NK-92 (cell line): ENCODE data around the gene MKKS.

ENCODE experiments used
- DNase-seq: peaks from one replicate; lab custom pipeline; 2025; ENCODE audit not compliant: unreplicated experiment; lab: John Stamatoyannopoulos, UW

MKKS gene

DNA sequence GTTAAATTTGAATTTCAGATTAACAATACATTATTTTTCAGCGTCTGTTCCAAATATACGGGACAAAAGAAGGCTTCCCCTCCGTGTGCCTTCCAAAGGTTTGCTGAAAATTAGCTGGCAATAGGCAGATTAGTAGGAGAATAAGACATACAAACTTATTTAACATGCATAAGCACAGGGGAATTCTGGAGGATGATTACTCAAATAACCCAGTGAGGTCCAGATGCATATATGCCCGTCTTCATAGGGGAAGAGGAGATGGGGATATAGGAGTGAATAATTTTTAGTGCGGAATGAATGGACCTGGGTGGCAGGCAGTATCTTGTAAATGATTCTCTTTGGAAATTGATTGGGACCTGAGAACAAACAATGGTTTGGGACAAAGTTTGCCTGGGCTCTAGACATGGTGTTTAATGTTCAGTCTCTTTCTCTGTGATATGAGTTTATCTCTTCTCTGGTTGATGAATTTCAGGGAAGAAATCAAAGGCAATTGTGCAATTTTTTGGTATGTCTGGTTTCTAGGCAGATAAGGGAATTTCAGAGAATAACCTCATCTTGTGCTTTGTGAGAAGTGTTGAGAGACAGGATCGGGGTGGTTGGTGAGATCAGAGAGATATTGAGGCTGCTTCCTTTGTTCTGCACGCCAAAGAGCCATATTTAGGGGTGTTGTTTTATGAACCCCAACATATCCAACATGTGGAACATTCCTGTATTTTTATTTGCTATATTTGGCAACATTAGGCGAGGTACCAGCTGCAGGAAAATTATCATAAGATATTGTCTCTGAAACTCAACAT is 63.7 kb downstream of the MKKS start:
- no peak for DNase-seq

DNA sequence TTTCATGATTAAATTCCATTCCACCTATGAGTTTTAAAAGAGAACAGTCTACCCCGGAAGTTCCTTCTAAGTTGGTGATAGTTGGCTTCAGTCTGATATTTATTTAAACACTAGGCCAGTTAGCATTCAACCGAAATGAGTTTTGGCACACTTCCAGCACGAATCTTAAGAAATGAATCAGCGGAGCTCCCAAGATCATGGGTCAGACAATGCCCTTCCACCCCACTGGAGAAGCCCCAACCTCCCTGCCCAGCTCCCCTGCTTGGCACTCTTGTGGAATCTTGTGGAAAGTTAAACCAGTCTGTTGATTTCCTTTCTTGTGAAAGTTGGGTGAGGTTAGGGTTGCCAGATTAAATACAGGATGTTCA is 64.3 kb downstream of the MKKS start:
- DNase-seq = no peak

DNA sequence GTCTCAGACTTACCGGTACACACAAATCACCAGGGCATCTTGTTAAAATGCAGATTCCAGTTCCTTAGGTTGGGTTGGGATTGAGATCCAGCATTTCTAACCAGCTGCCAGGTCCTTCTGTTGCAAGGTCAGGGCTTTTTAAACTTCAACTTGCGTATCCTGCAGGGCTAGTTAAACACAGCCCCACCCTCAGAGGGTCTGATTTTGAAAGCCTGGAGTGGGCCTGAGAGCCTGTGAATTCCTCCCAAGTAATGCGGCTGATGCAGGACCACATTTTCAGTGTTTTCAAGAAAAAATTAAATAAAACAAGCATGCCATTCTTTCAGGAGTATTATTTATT is 65.3 kb downstream of the MKKS start:
- DNase-seq = no peak

DNA sequence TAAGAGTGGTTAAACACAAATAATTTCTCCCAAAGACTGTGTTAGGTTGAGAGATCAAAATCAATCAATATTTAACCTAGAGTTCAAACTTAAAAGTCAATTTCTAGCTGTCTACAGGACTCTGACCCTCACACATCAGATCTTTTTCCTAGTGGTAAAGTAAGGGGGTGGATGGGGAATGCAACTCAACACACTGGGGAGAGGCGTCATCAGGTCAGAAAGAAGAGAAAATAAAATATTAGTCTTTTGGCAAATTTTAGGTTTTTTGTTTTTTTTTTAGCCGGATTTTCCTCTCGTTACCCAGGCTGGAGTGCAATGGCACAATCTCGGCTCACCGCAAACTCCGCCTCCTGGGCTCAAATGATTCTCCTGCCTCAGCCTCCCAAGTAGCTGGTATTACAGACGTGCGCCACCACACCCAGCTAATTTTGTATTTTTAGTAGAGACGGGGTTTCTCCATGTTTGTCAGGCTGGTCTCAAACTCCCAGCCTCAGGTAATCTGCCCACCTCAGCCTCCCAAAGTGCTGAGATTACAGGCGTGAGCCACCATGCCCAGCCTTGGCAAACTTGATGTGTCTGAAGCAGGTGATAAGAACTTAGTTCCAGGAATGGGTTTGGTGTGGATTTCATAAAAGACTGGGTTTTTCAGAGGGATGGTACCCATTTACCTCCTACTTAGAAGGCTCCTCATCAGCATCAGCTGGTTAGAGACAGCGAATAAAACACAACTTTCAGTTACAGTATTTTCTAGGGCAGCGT is 65.9 kb downstream of the MKKS start:
- DNase-seq = no peak

- DNase-seq = no peak
These were observed 66.4 kb downstream of the MKKS start for GRCh38 chr20:10367693-10367942.

- DNase-seq = no peak
These were observed 66.9 kb downstream of the MKKS start for GRCh38 chr20:10366898-10367692.

DNA sequence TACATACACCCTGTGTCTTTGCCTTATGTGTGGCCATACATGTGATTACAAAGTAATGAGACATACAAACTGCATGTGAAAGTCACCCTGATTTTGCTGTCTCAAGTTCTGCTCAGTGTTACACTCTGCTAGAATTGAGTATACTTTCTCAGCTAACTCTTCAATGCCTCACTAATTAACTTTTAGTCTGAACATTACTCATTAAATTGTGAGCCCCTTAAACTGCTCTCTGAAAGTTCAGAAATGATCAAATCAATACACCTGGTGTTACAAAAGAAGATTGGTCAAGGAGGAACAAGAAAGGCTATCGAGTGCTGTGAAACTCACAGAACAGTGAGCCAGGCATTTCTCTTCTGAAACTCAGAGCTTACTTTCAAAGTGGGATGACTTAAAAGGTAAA is 71.3 kb downstream of the MKKS start:
- DNase-seq = no peak

DNA sequence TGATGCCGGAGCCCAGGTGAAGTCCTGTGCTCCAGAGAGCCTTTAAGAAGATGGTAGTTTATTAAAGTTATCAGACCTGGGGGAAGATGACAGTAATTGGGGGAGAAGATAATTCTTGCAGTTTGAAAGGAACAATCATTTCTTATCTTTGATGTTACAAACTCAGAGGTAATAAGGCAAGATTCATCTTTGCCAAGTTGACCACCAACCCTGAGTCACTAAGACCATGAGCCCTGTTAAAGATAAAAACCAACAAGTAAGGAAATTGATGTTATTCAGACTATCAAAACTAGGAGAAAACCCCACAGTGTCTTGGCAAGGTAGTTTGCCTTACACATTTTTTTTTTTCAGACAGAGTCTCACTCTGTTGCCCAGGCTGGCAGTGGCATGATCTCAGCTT is 73.1 kb downstream of the MKKS start:
- no peak for DNase-seq

- no peak for DNase-seq
These were observed 74.4 kb downstream of the MKKS start for GRCh38 chr20:10359621-10360040.

GRCh38 chr20:10357974-10358373 is 76.0 kb downstream of the MKKS start:
- no peak for DNase-seq

DNA sequence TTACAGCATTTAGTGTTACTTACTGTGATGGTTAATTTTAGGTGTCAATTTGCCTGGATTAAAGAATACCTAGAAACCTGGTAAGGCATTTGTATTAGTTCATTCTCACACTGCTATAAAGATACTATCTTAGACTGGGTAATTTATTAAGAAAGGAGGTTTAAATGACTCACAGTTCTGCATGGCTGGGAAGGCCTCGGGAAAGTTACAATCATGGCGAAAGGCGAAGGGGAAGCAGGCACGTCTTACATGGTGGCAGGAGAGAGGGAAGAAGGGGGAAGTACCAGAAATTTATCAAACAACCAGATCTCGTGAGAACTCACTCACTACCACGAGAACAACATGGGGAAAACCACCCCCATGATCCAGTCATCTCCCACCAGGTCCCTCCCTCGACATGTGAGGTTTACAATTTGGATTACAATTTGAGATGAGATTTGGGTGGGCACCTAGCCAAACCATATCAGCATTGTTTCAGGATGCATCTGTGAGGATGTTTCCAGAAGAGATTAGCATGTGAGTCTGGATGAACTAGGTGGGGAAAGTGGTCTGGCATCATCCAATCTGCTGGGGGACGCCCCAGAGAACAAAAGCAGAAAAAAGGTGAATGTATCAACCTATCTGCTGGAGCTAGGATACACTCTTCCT is 76.8 kb downstream of the MKKS start:
- no peak for DNase-seq

DNA sequence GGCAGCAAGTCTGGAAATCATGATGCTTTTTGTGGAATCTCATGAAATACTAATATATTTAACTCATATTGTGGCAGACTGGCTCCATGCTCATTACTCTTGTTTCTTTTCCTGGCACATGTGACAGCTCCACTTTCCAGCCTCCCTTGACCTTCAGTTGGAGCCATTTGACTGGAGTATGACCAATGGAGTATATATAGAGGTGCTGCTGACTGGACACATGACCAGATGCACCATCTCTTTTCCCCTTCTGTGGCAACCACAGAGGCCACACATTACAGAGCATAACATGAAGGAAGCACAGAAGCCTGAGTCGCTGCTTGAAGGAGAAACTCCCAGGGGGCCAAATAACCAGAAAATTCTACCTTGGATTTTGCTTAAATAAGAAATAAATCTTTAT is 77.4 kb downstream of the MKKS start:
- DNase-seq = no peak

- no peak for DNase-seq
These were observed 80.8 kb downstream of the MKKS start for GRCh38 chr20:10352934-10353824.
